PC-9 (cell line): Measurements from ENCODE around the gene MAGEL2.

Source experiments
- CTCF ChIP-seq: fragments of 200-600 bp; sonication (generic); conservative IDR thresholded peaks from 2 replicates; pipeline ENCODE4 v1.6.1; 2017; ENCODE audit warnings: mixed run types, antibody characterized with exemption, mild to moderate bottlenecking, moderate library complexity
- EZH2 ChIP-seq: fragments of 200-600 bp; sonication (generic); IDR thresholded peaks from 2 replicates; pipeline ENCODE4 v1.8.0; 2017; ENCODE audit warnings: antibody characterized with exemption, low read depth

GRCh38 chr15:23594252-23594770, 53.4 kb downstream of the MAGEL2 start:
- TF ChIP-seq CTCF: no peak
- TF ChIP-seq EZH2: no peak
